ENCODE results near the gene HES5.

DNA sequence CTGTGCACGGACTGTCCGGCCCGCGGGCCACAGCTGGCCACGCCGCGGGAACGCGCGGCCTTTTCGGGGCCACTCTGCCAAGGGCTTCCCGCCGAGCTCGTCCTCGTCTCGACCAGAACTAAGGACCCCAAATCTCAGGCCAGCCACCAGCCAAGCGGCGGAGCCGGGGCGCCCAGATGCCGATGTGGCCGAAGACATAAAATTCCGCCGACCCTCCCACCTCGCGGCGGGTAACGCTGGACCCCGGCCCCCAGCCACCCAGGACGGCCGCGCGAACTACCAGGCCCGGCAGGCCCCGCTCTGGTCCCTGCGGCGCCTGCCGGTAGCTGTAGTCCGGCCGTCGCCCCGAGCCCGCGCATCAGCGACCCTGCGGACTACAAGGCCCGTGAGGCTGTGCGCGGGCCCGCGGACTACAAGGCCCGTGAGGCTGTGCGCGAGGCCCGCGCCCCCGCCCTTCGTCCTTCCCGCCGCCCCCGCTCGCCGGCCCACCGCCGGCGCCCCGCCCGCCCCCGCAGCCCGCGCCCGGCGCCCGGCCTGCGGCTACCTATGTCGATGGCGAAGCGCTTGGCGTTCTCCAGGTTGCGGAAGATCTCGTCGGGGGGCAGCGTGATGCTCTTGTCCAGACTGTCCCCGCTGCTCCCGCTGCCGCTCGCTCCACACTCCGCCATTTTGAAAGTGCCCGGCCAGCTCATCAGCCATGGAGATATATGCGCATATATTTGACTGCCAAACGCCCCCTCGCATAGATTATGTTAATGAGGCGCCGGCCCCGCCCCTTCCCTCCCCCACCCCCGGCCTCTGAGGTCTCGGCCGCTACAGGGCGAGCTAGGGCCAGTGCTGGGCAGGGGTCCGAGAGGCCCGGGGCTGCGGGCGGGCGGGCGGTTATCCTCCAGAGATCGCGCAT is 3.9 kb downstream of the HES5 start, which contains the start of gene PANK4:
- TF ChIP-seq, protein P1, sequence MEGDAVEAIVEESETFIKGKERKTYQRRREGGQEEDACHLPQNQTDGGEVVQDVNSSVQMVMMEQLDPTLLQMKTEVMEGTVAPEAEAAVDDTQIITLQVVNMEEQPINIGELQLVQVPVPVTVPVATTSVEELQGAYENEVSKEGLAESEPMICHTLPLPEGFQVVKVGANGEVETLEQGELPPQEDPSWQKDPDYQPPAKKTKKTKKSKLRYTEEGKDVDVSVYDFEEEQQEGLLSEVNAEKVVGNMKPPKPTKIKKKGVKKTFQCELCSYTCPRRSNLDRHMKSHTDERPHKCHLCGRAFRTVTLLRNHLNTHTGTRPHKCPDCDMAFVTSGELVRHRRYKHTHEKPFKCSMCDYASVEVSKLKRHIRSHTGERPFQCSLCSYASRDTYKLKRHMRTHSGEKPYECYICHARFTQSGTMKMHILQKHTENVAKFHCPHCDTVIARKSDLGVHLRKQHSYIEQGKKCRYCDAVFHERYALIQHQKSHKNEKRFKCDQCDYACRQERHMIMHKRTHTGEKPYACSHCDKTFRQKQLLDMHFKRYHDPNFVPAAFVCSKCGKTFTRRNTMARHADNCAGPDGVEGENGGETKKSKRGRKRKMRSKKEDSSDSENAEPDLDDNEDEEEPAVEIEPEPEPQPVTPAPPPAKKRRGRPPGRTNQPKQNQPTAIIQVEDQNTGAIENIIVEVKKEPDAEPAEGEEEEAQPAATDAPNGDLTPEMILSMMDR (IDR thresholded peaks at IDR 0.05) = peak in 2 of 4 experiments; percentile 29 to 51
- TF ChIP-seq POLR2A (IDR thresholded peaks at IDR 0.05) = peak in 1 of 2 donors; percentile 71

Data from uterus (tissue), 2 donors.